IMR-90 (cell line): ENCODE measurements around the gene CDKAL1. TPM values are rescaled to one million over a fixed set of nuclear protein-coding genes. Genes with fewer than 3 reads are reported as not detected.
"Not testable (repeated sequence)": the region's sequence is repeated elsewhere in the genome, so short reads cannot be mapped to it uniquely, and the experiment has no call there.

ENCODE experiments used
- ATAC-seq: fragments of 200-7000 bp; cut with Tn5 transposase; 2 replicates; pipeline ENCODE4 v1.9.1; 2020; ENCODE audit warnings: low read depth, mild to moderate bottlenecking, moderate library complexity
- BruUV-seq: library from RNA; stranded (reverse); fragments of 400-500 nt; replicated peaks from 2 replicates; lab custom pipeline; 2021; lab: Mats Ljungman, UMichigan
- CTCF ChIA-PET: fragments of 300-600 bp; formaldehyde crosslinking; extraction: SDS; loops from one replicate; lab custom pipeline; 2021; ENCODE audit warnings: antibody characterized with exemption; lab: Yijun Ruan, JAX
- POLR2A ChIA-PET: fragments of 300-600 bp; sonication (Branson Sonifier 250); formaldehyde crosslinking; loops from one replicate; lab custom pipeline; 2022; ENCODE audit warnings: antibody characterized with exemption; ENCODE audit not compliant: unreplicated experiment; lab: Charles Lee
- DNase-seq: peaks from one replicate; pipeline ENCODE4 v3.0.0; 2013
- H2AFZ ChIP-seq: replicated peaks from 2 replicates; pipeline ENCODE3; 2013; ENCODE audit warnings: low read length, mild to moderate bottlenecking; ENCODE audit not compliant: poor library complexity
- H2AK5ac ChIP-seq: 2 replicates; pipeline ENCODE4 v1.6.1; 2013; ENCODE audit warnings: low read depth, low read length, inconsistent platforms
- H2AK9ac ChIP-seq: replicated peaks from 2 replicates; pipeline ENCODE3; 2013; ENCODE audit warnings: mild to moderate bottlenecking, low read depth, low read length, moderate library complexity; ENCODE audit not compliant: poor library complexity
- H2BK120ac ChIP-seq: 2 replicates; pipeline ENCODE4 v1.6.1; 2013; ENCODE audit warnings: low read depth, low read length, inconsistent platforms
- H2BK15ac ChIP-seq: 3 replicates; pipeline ENCODE4 v1.6.1; 2013; ENCODE audit warnings: low read depth, low read length, inconsistent platforms
- H2BK20ac ChIP-seq: 2 replicates; pipeline ENCODE4 v1.6.1; 2013; ENCODE audit warnings: low read depth, mild to moderate bottlenecking, inconsistent platforms, low read length, moderate library complexity
- H2BK5ac ChIP-seq: 2 replicates; pipeline ENCODE4 v1.6.1; 2013; ENCODE audit warnings: mild to moderate bottlenecking, low read depth, low read length, inconsistent platforms; ENCODE audit not compliant: poor library complexity, severe bottlenecking
- H3K14ac ChIP-seq: replicated peaks from 2 replicates; pipeline ENCODE4 v1.6.1; 2013; ENCODE audit warnings: low read depth, low read length, inconsistent platforms
- H3K18ac ChIP-seq: 2 replicates; pipeline ENCODE4 v1.6.1; 2013; ENCODE audit warnings: low read depth, low read length, control low read depth
- H3K23ac ChIP-seq: 2 replicates; pipeline ENCODE4 v1.6.1; 2013; ENCODE audit warnings: low read depth, low read length, inconsistent platforms
- H3K27ac ChIP-seq: 2 replicates; pipeline ENCODE4 v1.5.1; 2013; ENCODE audit warnings: mild to moderate bottlenecking, control low read depth, low read length; ENCODE audit not compliant: insufficient read depth
- H3K27me3 ChIP-seq: 2 replicates; pipeline ENCODE4 v1.6.1; 2013; ENCODE audit warnings: low read length; ENCODE audit not compliant: control insufficient read depth, insufficient read depth
- H3K36me3 ChIP-seq: 2 replicates; pipeline ENCODE4 v1.6.1; 2013; ENCODE audit warnings: low read length, mixed read lengths; ENCODE audit not compliant: control insufficient read depth, insufficient read depth
- H3K4ac ChIP-seq: 2 replicates; pipeline ENCODE4 v1.6.1; 2013; ENCODE audit warnings: low read depth, low read length, inconsistent platforms
- H3K4me1 ChIP-seq: 2 replicates; pipeline ENCODE4 v1.6.1; 2013; ENCODE audit warnings: low read length, mixed read lengths; ENCODE audit not compliant: control insufficient read depth, insufficient read depth
- H3K4me2 ChIP-seq: 2 replicates; pipeline ENCODE4 v1.6.1; 2013; ENCODE audit warnings: low read depth, mild to moderate bottlenecking, control low read depth, low read length, moderate library complexity
- H3K4me3 ChIP-seq: 2 replicates; pipeline ENCODE4 v1.5.1; 2013; ENCODE audit warnings: low read depth, mild to moderate bottlenecking, control low read depth, low read length, moderate library complexity; ENCODE audit not compliant: insufficient read depth
- H3K56ac ChIP-seq: 2 replicates; pipeline ENCODE4 v1.6.1; 2013; ENCODE audit warnings: low read length, inconsistent platforms; ENCODE audit not compliant: insufficient read depth; ENCODE audit errors: extremely low read depth
- H3K79me1 ChIP-seq, 2 experiments: 2 replicates each; pipeline ENCODE4 v1.6.1; 2013; ENCODE audit warnings: low read length in 2 of 2, inconsistent platforms in 1 of 2, low read depth in 1 of 2
- H3K9ac ChIP-seq: 2 replicates; pipeline ENCODE4 v1.6.1; 2013; ENCODE audit warnings: low read depth, low read length, control low read depth
- H3K9me1 ChIP-seq: 2 replicates; pipeline ENCODE4 v1.6.1; 2013; ENCODE audit warnings: low read length, inconsistent platforms; ENCODE audit not compliant: insufficient read depth
- H3K9me3 ChIP-seq: 2 replicates; pipeline ENCODE4 v1.6.1; 2013; ENCODE audit warnings: low read length; ENCODE audit not compliant: control insufficient read depth, insufficient read depth
- H4K20me1 ChIP-seq: 2 replicates; pipeline ENCODE4 v1.6.1; 2013; ENCODE audit warnings: low read length, inconsistent platforms; ENCODE audit not compliant: insufficient read depth
- H4K5ac ChIP-seq: 2 replicates; pipeline ENCODE4 v1.6.1; 2013; ENCODE audit warnings: mild to moderate bottlenecking, low read depth, low read length, control low read depth
- H4K8ac ChIP-seq, 2 experiments: 2 replicates each; pipeline ENCODE4 v1.6.1; 2013; ENCODE audit warnings: low read depth in 2 of 2, low read length in 2 of 2, control low read depth in 1 of 2, inconsistent platforms in 1 of 2
- H4K91ac ChIP-seq: 2 replicates; pipeline ENCODE4 v1.6.1; 2013; ENCODE audit warnings: low read depth, low read length, inconsistent platforms; ENCODE audit not compliant: insufficient read depth
- MAZ ChIP-seq: IDR thresholded peaks from 2 replicates; pipeline ENCODE4 v1.6.1; 2012; ENCODE audit warnings: low read depth, mild to moderate bottlenecking, low read length, improper control_type of control experiment, moderate library complexity, borderline replicate concordance
- POLR2A ChIP-seq: IDR thresholded peaks from 2 replicates; pipeline ENCODE4 v1.6.1; 2012; ENCODE audit warnings: mild to moderate bottlenecking, low read depth, low read length
- WGBS, 2 experiments: methylation state at CpG; one replicate each; pipeline versions ENCODE4 v1.1.5 to v1.1.7; 2013; ENCODE audit warnings: missing lambda C conversion rate in 2 of 2; ENCODE audit not compliant: insufficient read length in 1 of 2; ENCODE audit errors: extremely low coverage in 2 of 2; 5-methylcytosine and 5-hydroxymethylcytosine counted together
- dilution Hi-C: fragments of 300-500 bp; cut with HindIII; formaldehyde crosslinking; loops from one replicate; pipeline ENCODE4 v1.14.3; 2018; ENCODE audit warnings: low sequenced_read_pairs; ENCODE audit not compliant: unreplicated experiment
- in situ Hi-C: fragments of 300-500 bp; cut with MboI; formaldehyde crosslinking; loops from 3 replicates; pipeline ENCODE4 v1.14.3; 2019; ENCODE audit warnings: low sequenced_read_pairs, inconsistent platforms, mixed read lengths
- intact Hi-C: fragments of 100-400 bp; cut with micrococcal nuclease; formaldehyde crosslinking; loops from 2 replicates; pipeline ENCODE4 v1.10.0; 2022
- polyA plus RNA-seq, 3 experiments: library from polyadenylated mRNA; depleted of rRNA; stranded (reverse); fragments of >200 nt; gene quantifications; 2 replicates each; pipeline ENCODE4 v1.2.3, GENCODE V29; 2012; ENCODE audit warnings: low replicate concordance in 1 of 3
- total RNA-seq: library from RNA; depleted of rRNA; stranded (reverse); fragments of >200 nt; gene quantifications from 2 replicates; pipeline ENCODE4 v1.2.3, GENCODE V29; 2012

The CDKAL1 gene
- total and polyA plus RNA-seq, 2 of the 4 experiments (the other 2 are of a cell fraction) = 3.7 to 13.1 TPM

DNA sequence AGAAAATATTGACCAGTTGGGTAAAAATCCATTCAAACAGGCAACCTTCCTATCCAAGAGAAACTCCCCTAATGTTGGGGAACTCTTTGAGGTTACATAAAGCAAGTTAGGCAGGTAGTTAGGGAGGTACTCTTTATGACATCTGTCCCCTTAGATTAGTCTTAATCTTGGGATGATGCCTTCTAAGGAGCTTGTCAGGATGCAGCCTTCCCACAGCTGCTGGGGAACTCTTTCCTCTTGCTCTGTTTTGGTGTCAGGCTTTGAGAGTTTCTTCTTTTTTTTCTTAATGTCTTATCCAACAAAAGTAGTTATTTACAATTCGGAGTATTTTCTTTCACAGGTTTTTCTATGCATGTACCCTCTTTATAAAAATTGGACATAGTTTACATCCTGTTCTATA is 194.8 kb downstream of the CDKAL1 start:
- H3K9me3 ChIP-seq = no peaks in the 10 kb centered on the region
- BruUV-seq = no TSS peak
- H3K4me3 ChIP-seq = no peak overlapping the region
- no peak overlapping the region for H2AK9ac ChIP-seq
- H2AK5ac ChIP-seq = no peak overlapping the region
- H4K5ac ChIP-seq = no peak overlapping the region
- ChIA-PET POLR2A (no interaction called here), CTCF (no interaction called here)
- H4K20me1 ChIP-seq = no peaks in the 10 kb centered on the region
- H2BK15ac ChIP-seq = no peak overlapping the region
- H3K56ac ChIP-seq = no peak overlapping the region
- no peaks in the 10 kb centered on the region for H3K4me1 ChIP-seq
- H3K27me3 ChIP-seq = no peaks in the 10 kb centered on the region
- intact Hi-C loops = no loop called here
- H3K23ac ChIP-seq = no peak overlapping the region
- no peak overlapping the region for H3K27ac ChIP-seq
- no peak overlapping the region for H2BK20ac ChIP-seq
- H3K4me2 ChIP-seq = no peak overlapping the region
- no peak for TF ChIP-seq MAZ
- no peak for TF ChIP-seq POLR2A
- WGBS, 2 experiments = no CpG with 5 or more reads among the region's 1 CpG
- no peak overlapping the region for H2AFZ ChIP-seq
- H4K91ac ChIP-seq = no peak overlapping the region
- dilution Hi-C loops = no loop called here
- no peaks in the 10 kb centered on the region for H3K9me1 ChIP-seq
- in situ Hi-C loops = no loop called here
- no peak overlapping the region for H2BK5ac ChIP-seq
- H3K18ac ChIP-seq = no peak overlapping the region
- no peak overlapping the region for H2BK120ac ChIP-seq
- H3K4ac ChIP-seq = no peak overlapping the region
- ATAC-seq = no peak
- H3K79me1 ChIP-seq = peaks cover 0 to 3% of the 10 kb centered on the region in 2 experiments; a peak in 1 of 4 replicates
- DNase-seq = no peak
- no peak overlapping the region for H3K9ac ChIP-seq
- no peak overlapping the region for H3K14ac ChIP-seq
- no peak overlapping the region for H4K8ac ChIP-seq
- H3K36me3 ChIP-seq = no peaks in the 10 kb centered on the region

GRCh38 chr6:20732362-20732761 is 198.1 kb downstream of the CDKAL1 start:
- ATAC-seq, H2AK9ac ChIP-seq, H3K18ac ChIP-seq, H3K79me1 ChIP-seq, H3K4me3 ChIP-seq, BruUV-seq, intact Hi-C loops, H2AK5ac ChIP-seq, H3K4me2 ChIP-seq, H4K8ac ChIP-seq, H3K23ac ChIP-seq, H3K56ac ChIP-seq, H2BK120ac ChIP-seq, H3K4ac ChIP-seq, H3K9me1 ChIP-seq, H3K27me3 ChIP-seq, H2BK5ac ChIP-seq, CTCF ChIA-PET, H3K27ac ChIP-seq, H2BK20ac ChIP-seq, H2BK15ac ChIP-seq, H3K9ac ChIP-seq, POLR2A ChIA-PET, H3K36me3 ChIP-seq, H4K91ac ChIP-seq, in situ Hi-C loops, H4K5ac ChIP-seq, H3K9me3 ChIP-seq, H3K4me1 ChIP-seq, H2AFZ ChIP-seq, H3K14ac ChIP-seq, H4K20me1 ChIP-seq, dilution Hi-C loops: not testable (repeated sequence)
- peak; percentile 9 for DNase-seq
- 34% methylated on average over 2 of the region's 8 CpGs; no CpG with 5 or more reads in 1 of the 2 experiments for WGBS, 2 experiments
